ENCODE data around the gene ANXA9.

The ANXA9 gene

DNA sequence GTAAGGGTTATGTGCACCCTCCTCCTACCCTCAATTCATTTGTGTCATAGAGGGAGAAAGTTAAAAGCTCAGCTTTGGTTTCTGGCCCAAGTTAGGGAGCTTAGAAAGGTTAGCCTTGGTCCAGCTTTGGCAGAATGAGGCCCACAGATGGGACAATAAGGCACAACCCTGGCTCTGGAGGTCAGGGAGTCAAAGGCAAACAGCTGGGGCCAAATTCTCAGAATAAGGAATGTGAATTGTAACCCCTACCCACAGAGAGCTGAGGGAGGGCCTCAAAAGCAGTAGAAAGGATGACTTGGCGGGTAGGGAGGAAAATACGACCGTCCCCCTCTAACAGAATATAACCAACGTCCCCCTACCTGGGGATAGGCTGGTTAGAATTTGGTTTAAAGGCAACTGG, 16.5 kb upstream of the ANXA9 start (continued):
- TF ChIP-seq, protein P1, sequence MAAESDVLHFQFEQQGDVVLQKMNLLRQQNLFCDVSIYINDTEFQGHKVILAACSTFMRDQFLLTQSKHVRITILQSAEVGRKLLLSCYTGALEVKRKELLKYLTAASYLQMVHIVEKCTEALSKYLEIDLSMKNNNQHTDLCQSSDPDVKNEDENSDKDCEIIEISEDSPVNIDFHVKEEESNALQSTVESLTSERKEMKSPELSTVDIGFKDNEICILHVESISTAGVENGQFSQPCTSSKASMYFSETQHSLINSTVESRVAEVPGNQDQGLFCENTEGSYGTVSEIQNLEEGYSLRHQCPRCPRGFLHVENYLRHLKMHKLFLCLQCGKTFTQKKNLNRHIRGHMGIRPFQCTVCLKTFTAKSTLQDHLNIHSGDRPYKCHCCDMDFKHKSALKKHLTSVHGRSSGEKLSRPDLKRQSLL (tag by site-specific recombination; IDR thresholded peaks at IDR 0.05): no peak
- no peak for TF ChIP-seq ZNF350 (tag by site-specific recombination; IDR thresholded peaks at IDR 0.05)
- no peak for TF ChIP-seq ZBTB21 (tag by site-specific recombination; IDR thresholded peaks at IDR 0.05)
- TF ChIP-seq PRDM1 (tag by site-specific recombination; IDR thresholded peaks at IDR 0.05): no peak
- no peak for TF ChIP-seq ZNF585B (tag by site-specific recombination; IDR thresholded peaks at IDR 0.05)
- no peak for TF ChIP-seq BCL11A (tag by site-specific recombination; IDR thresholded peaks at IDR 0.05; ENCODE audit: low read depth)
- no peak for TF ChIP-seq ZNF561 (tag by site-specific recombination; IDR thresholded peaks at IDR 0.05; ENCODE audit: borderline replicate concordance)

DNA sequence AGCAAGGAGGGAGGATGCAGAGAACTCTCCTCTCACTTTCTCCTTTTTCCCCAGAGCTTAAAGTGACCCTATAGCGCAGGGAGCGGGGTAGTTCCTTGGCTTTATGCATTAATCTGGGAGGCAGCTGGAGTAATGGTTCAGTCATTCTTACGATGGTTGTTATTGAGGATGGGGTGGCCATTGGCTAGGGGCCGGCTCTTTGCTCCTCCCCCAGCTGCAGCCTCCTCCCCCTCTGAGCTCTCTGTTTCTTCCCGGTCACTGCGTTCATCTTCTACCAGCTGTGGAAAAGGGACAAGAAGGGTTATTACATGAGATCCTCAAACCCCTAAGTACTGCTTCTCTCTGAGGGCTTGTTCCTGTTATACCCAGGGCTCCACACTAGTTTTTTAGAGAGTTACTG, 16.1 kb upstream of the ANXA9 start:
- H3K36me3 ChIP-seq (ENCODE audit: control insufficient read depth in 2 of 2, insufficient read depth in 1 of 2, low read length in 2 of 2): peaks cover 6 to 80% of the 10 kb centered on the region in 2 experiments; a peak in 2 of 3 replicates
- CTCF ChIA-PET: interaction anchor here (0.5 to 2.3 kb wide), 4 partner anchors 11 to 405 kb away, joined by 3 to 14 read pairs (median 8); no protein-coding TSS in a partner anchor
- POLR2A ChIA-PET: interaction anchor here (0.9 kb wide), 1 partner anchor 8 kb away, joined by 3 read pairs; no protein-coding TSS in a partner anchor
- H3K4me3 ChIP-seq (ENCODE audit: low read depth, low read length): no peak overlapping the region
- H3K4me1 ChIP-seq (ENCODE audit: control insufficient read depth, insufficient read depth, low read length): no peaks in the 10 kb centered on the region
- H3K9me3 ChIP-seq (ENCODE audit: control insufficient read depth, insufficient read depth, low read depth, low read length): no peaks in the 10 kb centered on the region
- TF ChIP-seq ZNF561 (tag by site-specific recombination; IDR thresholded peaks at IDR 0.05; ENCODE audit: borderline replicate concordance) (no peak), ZBTB7A (tag by site-specific recombination; IDR thresholded peaks at IDR 0.05; ENCODE audit: low read depth) (no peak), ZFP3 (tag by site-specific recombination; IDR thresholded peaks at IDR 0.05; ENCODE audit: low read depth) (no peak)
- TF ChIP-seq, protein P2, sequence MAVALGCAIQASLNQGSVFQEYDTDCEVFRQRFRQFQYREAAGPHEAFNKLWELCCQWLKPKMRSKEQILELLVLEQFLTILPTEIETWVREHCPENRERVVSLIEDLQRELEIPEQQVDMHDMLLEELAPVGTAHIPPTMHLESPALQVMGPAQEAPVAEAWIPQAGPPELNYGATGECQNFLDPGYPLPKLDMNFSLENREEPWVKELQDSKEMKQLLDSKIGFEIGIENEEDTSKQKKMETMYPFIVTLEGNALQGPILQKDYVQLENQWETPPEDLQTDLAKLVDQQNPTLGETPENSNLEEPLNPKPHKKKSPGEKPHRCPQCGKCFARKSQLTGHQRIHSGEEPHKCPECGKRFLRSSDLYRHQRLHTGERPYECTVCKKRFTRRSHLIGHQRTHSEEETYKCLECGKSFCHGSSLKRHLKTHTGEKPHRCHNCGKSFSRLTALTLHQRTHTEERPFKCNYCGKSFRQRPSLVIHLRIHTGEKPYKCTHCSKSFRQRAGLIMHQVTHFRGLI (tag by site-specific recombination; IDR thresholded peaks at IDR 0.05): no peak
- H3K27ac ChIP-seq (ENCODE audit: extremely low read depth, low read depth, low read length): no peak overlapping the region

DNA sequence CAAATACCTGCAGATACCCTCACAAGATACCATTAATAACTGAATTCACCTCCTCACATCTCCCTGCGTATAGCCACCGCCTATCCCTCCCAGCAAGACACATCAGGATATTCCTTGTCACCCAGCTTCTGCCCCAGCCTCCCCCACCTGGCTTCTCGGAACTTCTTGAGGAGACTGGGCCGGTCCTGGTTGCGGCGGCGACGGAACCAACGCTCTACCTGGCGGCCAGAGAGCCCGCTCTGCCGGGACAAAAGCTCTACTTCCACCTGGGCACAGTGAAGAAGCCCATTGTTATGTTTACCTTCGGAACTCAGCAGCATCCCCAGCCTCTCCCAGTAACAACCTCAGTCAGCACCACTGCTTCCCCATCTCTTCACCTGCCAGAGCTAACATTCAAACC, 14.2 kb upstream of the ANXA9 start:
- Histone ChIP-seq H3K9me3 (ENCODE audit: control insufficient read depth, insufficient read depth, low read depth, low read length) (no peaks in the 10 kb centered on the region), H3K4me1 (ENCODE audit: control insufficient read depth, insufficient read depth, low read length) (peaks cover 19% of the 10 kb centered on the region), H3K4me3 (ENCODE audit: low read depth, low read length) (no peak overlapping the region), H3K27ac (ENCODE audit: extremely low read depth, low read depth, low read length) (no peak overlapping the region), H3K36me3 (ENCODE audit: control insufficient read depth in 2 of 2, insufficient read depth in 1 of 2, low read length in 2 of 2) (peaks cover 6 to 64% of the 10 kb centered on the region in 2 experiments; a peak in 2 of 3 replicates)
- TF ChIP-seq PRDM1 (tag by site-specific recombination; IDR thresholded peaks at IDR 0.05) (no peak), ZNF211 (tag by site-specific recombination; IDR thresholded peaks at IDR 0.05; ENCODE audit: low read depth) (no peak), ZNF624 (tag by site-specific recombination; IDR thresholded peaks at IDR 0.05) (no peak), GLI4 (tag by site-specific recombination; IDR thresholded peaks at IDR 0.05) (no peak), ZNF146 (tag by site-specific recombination; IDR thresholded peaks at IDR 0.05) (no peak), SCRT1 (tag by site-specific recombination; IDR thresholded peaks at IDR 0.05; ENCODE audit: borderline replicate concordance) (no peak), ZNF138 (tag by site-specific recombination; IDR thresholded peaks at IDR 0.05; ENCODE audit: borderline replicate concordance) (no peak)
- ChIA-PET POLR2A (interaction anchor here (1.4 kb wide), 1 partner anchor 9 kb away, joined by 4 read pairs; no protein-coding TSS in a partner anchor), CTCF (interaction anchor here (0.8 kb wide), 1 partner anchor 16 kb away, joined by 3 read pairs; no protein-coding TSS in a partner anchor)

DNA sequence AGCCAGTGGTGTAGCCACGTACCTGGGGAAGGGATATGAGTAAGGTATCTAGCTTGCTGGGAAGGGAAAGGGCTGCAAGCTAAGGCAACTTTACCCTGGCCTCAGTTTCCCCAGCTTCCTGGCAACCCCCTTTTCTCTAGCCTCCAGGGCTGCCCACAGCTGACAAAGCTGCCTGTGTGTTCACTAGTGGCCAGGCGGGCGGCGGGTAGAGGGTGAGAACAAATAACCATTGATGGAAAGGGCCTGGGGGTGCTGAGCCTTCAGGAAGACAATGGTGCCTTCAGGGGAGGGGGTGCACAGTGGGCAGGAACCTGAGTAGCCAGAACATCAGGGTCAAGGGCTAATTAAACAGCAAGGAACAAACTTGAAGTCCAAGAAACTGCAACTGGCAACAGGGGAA, 13.6 kb upstream of the ANXA9 start:
- Histone ChIP-seq H3K4me3 (ENCODE audit: low read depth, low read length) (no peak overlapping the region), H3K9me3 (ENCODE audit: control insufficient read depth, insufficient read depth, low read depth, low read length) (no peaks in the 10 kb centered on the region), H3K36me3 (ENCODE audit: control insufficient read depth in 2 of 2, insufficient read depth in 1 of 2, low read length in 2 of 2) (peaks cover 6 to 58% of the 10 kb centered on the region in 2 experiments; a peak in 2 of 3 replicates), H3K27ac (ENCODE audit: extremely low read depth, low read depth, low read length) (no peak overlapping the region), H3K4me1 (ENCODE audit: control insufficient read depth, insufficient read depth, low read length) (peaks cover 19% of the 10 kb centered on the region)
- CTCF ChIA-PET: interaction anchor here (0.8 to 2.4 kb wide), 3 partner anchors 11 to 18 kb away, joined by 3 to 10 read pairs (median 4); no protein-coding TSS in a partner anchor
- TF ChIP-seq ZNF391 (tag by site-specific recombination; IDR thresholded peaks at IDR 0.05; ENCODE audit: borderline replicate concordance, low read depth): no peak
- TF ChIP-seq ZNF501 (tag by site-specific recombination; IDR thresholded peaks at IDR 0.05): no peak
- TF ChIP-seq ZNF626 (tag by site-specific recombination; IDR thresholded peaks at IDR 0.05): no peak
- TF ChIP-seq ZNF558 (tag by site-specific recombination; IDR thresholded peaks at IDR 0.05): no peak
- no peak for TF ChIP-seq ZNF610 (tag by site-specific recombination; IDR thresholded peaks at IDR 0.05; ENCODE audit: borderline replicate concordance)
- no peak for TF ChIP-seq ZNF654 (tag by site-specific recombination; IDR thresholded peaks at IDR 0.05; ENCODE audit: low read depth)
- POLR2A ChIA-PET: interaction anchor here (1.4 to 1.7 kb wide), 2 partner anchors 8 to 10 kb away, joined by 4 read pairs; no protein-coding TSS in a partner anchor
